GM18498 (cell line): Measurements from ENCODE around the gene OPRPN.

Source experiments
- ATAC-seq: cut with Tn5 transposase; IDR thresholded peaks from one replicate; pipeline ENCODE4 v1.9.1; 2021; ENCODE audit warnings: mild to moderate bottlenecking, moderate library complexity; ENCODE audit not compliant: unreplicated experiment

The OPRPN gene, protein sequence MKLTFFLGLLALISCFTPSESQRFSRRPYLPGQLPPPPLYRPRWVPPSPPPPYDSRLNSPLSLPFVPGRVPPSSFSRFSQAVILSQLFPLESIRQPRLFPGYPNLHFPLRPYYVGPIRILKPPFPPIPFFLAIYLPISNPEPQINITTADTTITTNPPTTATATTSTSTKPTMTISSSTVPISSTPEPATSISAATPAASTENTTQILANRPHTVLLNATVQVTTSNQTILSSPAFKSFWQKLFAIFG

DNA sequence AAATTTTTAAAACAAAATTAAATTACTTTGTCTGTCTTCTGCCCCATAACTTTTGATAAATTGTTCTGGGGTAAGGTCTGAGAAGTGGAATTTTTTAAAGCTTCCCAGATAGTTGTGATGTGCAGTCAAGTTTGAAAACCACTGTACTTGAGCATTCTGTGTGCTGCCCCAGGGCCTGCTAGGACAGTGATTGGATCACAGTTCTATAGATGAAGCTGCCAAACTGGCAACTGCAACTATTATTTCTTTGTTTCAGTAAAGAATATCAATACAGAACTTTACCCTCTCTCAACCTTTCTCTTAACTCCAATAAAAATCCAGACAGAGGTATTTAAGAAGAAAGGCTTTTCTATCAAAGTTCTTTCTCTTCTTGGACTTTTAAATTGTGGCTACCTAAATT is at the start of gene OPRPN:
Gene OPRPN (plus strand): TSS at position 361 of the 400 bp plus-strand sequence. CDS start 1,346 bp downstream, outside the sequence.
- no peak for ATAC-seq

GRCh38 chr4:70356185-70356584 is 41.6 kb upstream of the OPRPN start:
- ATAC-seq: peak; percentile 57

DNA sequence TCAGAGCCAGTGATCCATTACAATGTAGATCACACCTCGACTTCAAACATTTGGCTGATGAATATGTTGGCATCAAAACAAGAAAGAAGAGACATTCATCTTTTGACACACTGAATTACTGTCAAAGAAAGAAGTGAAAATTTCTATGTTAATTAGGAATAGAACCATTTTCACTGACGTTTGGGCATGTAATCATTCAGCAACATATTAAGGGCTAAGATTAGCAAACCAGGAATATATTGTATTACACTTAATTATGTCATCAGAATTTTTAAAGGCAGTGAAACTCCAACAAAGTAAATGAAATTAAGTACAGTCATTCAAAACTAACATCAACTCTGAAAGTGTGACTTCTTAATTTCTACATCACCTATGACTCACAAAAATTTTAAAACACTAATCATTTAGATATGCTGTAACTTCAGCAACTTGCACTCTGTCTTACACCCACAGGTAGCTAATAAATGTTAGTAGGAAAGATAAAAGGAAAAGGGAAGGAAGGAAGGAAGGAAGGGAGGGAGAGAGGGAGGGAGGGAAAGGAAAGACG is 38.6 kb upstream of the OPRPN start:
- ATAC-seq: no peak

GRCh38 chr4:70360460-70360859 is 37.3 kb upstream of the OPRPN start, which contains the start of gene SMR3A:
Gene SMR3A, plus strand, starts transcription at chr4:70360760. Its CDS starts 1,356 bp downstream, at chr4:70362116.
- ATAC-seq: no peak

GRCh38 chr4:70364002-70364401 is 33.7 kb upstream of the OPRPN start:
- peak; percentile 57 for ATAC-seq

- no peak for ATAC-seq
Measured at GRCh38 chr4:70365479-70365878, 32.3 kb upstream of the OPRPN start.

- no peak for ATAC-seq
Measured at GRCh38 chr4:70367813-70368212, 29.9 kb upstream of the OPRPN start.

DNA sequence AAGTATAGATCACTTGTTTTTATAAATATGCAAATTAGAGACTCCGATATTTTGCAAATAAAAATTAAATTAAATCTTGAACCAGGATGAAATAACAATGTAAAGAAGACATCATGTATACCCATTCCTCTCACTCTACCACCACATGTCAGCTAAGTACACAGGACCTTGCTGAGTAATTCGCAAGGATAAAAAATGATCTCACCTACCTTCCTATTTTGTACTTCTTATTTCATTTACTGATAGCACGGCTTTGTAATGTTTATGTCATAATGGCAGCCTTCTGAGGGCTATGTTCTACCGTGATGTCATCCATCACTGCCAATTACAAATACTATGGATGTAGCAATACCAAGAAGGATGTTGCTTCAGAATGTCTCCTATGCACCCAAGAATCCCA is 25.8 kb upstream of the OPRPN start:
- ATAC-seq: no peak

GRCh38 chr4:70372760-70373159 is 25.0 kb upstream of the OPRPN start:
- ATAC-seq: no peak

DNA sequence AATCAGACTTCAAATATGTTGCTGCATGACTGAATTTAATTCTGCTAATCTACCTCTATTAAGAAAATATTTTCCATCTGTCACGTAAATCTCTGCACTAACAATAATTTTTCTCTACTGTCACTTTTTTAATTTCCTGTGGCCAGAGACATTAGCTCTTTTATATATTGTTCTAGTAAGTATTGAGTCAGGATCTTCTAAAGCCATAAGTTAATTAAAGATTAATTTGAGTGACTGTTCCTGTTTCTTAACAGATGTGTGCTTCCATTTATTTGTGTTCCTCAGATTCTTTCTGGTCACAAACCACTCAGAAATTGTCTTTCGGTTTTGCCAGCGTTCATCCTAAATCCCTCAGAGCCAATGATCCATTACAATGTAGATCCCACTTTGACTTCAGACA is 17.2 kb upstream of the OPRPN start:
- ATAC-seq: no peak

GRCh38 chr4:70382691-70383181 is 15.0 kb upstream of the OPRPN start, which contains the start of gene SMR3B:
Gene SMR3B, plus strand, starts transcription at chr4:70383131. Its CDS starts 1,380 bp downstream, at chr4:70384511.
- no peak for ATAC-seq

DNA sequence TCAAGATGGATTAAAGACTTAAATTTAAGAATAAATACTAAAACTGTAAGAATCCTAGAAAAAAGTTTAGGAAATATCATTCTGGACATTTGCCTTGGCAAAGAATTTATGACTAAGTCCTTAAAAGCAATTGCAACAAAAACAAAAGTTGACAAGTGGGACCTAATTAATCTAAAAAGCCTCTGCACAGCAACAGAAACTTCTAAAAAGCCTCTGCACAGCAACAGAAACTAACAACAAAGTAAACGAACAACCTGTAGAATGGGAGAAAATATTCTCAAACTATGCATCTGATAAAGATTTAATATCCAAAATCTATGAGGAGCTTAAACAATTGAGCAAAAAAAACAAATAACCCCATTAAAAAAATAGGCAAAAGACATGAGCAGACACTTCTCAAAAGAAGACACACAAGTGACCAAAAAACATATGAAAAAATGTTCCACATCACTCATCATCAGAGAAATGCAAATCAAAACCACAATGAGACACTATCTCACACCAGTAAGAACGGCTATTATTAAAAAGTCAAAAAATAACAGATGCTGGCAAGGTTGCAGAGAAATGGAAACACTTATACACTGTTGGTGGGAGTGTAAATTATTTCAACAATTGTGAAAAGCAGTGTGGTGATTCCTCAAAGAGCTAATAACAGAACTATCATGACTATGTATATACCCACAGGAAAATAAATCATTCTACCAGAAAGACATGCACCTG is 5.5 kb upstream of the OPRPN start:
- peak; percentile 75 for ATAC-seq

DNA sequence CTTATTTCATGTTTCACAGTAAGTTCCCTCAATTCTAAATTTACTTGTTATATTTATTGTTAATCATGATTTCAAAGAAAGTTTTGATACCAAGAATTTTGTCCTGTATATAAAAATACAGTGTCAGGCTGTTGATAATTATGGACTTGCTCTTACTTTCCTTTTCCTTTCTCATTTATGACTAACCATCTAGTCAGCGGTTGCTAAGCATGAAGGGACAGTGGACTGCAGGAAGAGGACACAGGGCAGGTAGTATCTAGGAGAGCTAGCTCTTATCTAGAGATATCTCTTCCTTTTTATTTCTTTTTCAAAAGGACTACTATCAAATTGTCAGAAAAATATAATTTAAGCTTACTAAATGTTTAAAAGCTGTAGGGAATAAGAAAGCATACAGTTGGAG is 1.6 kb downstream of the OPRPN start:
- peak; percentile 50 for ATAC-seq

DNA sequence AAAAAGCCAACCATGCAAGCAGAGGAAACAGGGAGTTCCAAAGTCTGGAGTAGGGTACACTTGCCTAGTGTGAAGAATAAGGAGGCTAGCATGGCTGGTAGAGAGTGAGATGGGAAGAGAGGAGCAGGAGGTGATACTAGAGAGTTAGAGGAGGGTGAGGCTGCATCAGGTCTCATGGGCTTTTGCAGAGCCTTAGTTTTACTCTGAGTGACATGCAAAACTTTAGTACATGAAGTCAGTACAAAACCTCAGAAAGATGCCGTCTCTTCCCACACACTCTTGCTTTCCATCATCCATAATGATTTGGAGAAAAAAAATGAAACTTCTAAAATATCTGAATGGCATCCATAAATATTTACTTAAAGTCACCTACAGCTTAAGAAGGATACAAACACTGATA is 5.0 kb downstream of the OPRPN start:
- ATAC-seq: peak; percentile 44

- peak; percentile 65 for ATAC-seq
Measured at GRCh38 chr4:70405765-70406164, 8.0 kb downstream of the OPRPN start.

DNA sequence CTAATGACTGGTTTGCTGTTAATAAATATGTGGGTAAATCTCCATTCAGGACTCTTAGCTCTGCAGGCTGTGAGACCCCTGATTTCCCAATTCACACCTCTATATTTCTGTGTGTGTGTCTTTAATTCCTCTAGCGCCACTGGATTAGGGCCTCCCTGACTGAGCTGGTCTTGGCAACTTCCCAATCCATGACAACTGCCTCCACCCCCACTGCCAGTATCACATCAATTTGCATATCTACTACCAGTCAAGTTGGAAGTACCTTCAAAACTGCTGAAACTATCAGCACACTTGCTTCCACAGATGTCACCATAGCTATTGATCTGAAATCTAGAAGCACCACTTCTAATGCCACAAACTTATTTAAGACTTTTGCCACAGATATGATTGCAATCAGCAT is 27.6 kb downstream of the OPRPN start:
- ATAC-seq: no peak

DNA sequence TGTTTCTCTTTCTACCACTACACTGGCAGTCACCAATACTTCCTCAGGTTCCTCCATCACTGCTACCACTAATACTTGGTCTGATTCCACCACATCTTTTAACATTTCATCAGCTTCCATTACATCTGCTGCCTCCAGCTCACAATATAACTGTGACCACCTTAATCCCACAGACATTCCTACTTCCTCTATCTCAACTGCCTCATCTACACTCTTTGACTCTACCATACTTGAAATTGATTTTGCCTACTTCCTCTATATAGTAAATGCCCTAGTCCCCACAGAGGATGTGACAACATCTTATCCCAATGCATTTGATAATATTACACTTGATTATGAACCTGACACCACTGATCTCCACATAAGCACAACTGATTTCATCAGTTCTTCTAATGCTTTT is 29.0 kb downstream of the OPRPN start:
- ATAC-seq: no peak

- ATAC-seq: no peak
Measured at GRCh38 chr4:70437197-70437596, 39.5 kb downstream of the OPRPN start.

- no peak for ATAC-seq
Measured at GRCh38 chr4:70442474-70442873, 44.7 kb downstream of the OPRPN start.

- no peak for ATAC-seq
Measured at GRCh38 chr4:70443329-70443728, 45.6 kb downstream of the OPRPN start.

DNA sequence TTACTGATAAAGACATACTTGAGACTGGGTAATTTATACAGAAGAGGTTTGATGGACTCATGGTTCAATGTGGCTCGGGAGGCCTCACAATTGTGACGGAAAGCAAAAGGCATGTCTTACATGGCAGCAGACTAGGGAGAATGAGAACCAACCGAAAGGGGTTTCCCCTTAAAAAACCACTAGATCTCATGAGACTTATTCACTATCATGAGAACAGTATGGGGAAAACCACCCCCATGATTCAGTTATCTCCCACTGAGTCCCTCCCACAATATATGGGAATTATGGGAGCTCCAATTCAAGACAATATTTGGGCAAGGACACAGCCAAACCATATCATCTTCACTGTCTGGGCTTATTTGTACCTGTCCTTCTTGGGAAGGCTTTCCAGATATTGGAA is 51.5 kb downstream of the OPRPN start:
- ATAC-seq: no peak

- no peak for ATAC-seq
Measured at GRCh38 chr4:70452946-70453345, 55.2 kb downstream of the OPRPN start.
